Osteoblast (primary cell): ENCODE data around the gene ERCC6L2. TPM values are rescaled to one million over a fixed set of nuclear protein-coding genes. Genes with fewer than 3 reads are reported as not detected.

Source experiments
- DNase-seq: peaks from one replicate; pipeline ENCODE4 v3.0.0; 2011; ENCODE audit warnings: low spot score, mixed read lengths; ENCODE audit not compliant: insufficient read length; ENCODE audit errors: missing footprints
- H2AFZ ChIP-seq: 2 replicates; pipeline ENCODE4 v1.6.0; 2011; ENCODE audit warnings: mild to moderate bottlenecking, low read length
- H3K27ac ChIP-seq: 2 replicates; pipeline ENCODE4 v1.5.1; 2011; ENCODE audit warnings: mild to moderate bottlenecking, low read depth, low read length, moderate library complexity
- H3K27me3 ChIP-seq: 2 replicates; pipeline ENCODE4 v1.6.0; 2012; ENCODE audit warnings: mild to moderate bottlenecking, control low read depth, inconsistent platforms, low read length, moderate library complexity; ENCODE audit not compliant: insufficient read depth
- H3K36me3 ChIP-seq: 2 replicates; pipeline ENCODE4 v1.5.1; 2011; ENCODE audit warnings: mild to moderate bottlenecking, low read length, control low read depth, moderate library complexity; ENCODE audit not compliant: insufficient read depth
- H3K4me1 ChIP-seq: 2 replicates; pipeline ENCODE4 v1.5.1; 2011; ENCODE audit warnings: mild to moderate bottlenecking, low read length, control low read depth, moderate library complexity; ENCODE audit not compliant: insufficient read depth
- H3K4me2 ChIP-seq: 2 replicates; pipeline ENCODE4 v1.6.0; 2011; ENCODE audit warnings: mild to moderate bottlenecking, low read length; ENCODE audit not compliant: insufficient read depth
- H3K4me3 ChIP-seq: fragments of 200-600 bp; sonication (generic); 3 replicates; pipeline ENCODE4 v1.5.1; 2012; ENCODE audit warnings: mild to moderate bottlenecking, low read length, inconsistent platforms; ENCODE audit not compliant: insufficient read depth
- H3K79me2 ChIP-seq: 2 replicates; pipeline ENCODE4 v1.6.0; 2012; ENCODE audit warnings: mild to moderate bottlenecking, low read length, control low read depth, inconsistent platforms; ENCODE audit not compliant: insufficient read depth
- H3K9me3 ChIP-seq: 2 replicates; pipeline ENCODE4 v1.5.1; 2011; ENCODE audit warnings: low read depth, low read length, control low read depth
- H4K20me1 ChIP-seq: 2 replicates; pipeline ENCODE4 v1.6.0; 2012; ENCODE audit warnings: mild to moderate bottlenecking, low read length, control low read depth; ENCODE audit not compliant: insufficient read depth
- total RNA-seq: library from RNA; depleted of rRNA; stranded (reverse); fragments of >200 nt; gene quantifications from 2 replicates; pipeline ENCODE4 v1.2.3, GENCODE V29; 2012
- TF ChIP-seq, protein P1 (sequence below): IDR thresholded peaks from 2 replicates; pipeline ENCODE4 v1.5.1; 2011; ENCODE audit warnings: mild to moderate bottlenecking, low read depth, low read length, moderate library complexity; ENCODE audit errors: extremely low read depth

Gene ERCC6L2
- total RNA-seq, 1 donor, result 77.8 TPM

DNA sequence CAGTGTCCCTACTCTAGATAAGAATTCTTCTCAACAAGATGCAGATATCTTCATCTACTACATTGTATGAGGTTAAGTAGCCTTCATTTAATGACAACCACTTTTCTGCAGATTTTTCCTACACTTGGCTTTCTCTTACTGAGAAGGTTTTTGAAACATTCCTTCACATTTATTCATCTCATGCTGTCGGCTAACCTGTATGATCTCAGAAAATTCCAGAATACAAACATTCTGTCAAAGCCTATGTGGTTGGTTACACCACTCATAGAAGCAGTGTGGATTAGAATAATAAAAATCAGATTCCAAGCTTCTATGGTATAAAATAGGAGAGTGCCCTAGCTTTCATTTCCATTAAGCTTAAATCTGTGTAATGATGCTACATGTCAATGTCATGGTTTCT, 39.4 kb upstream of the ERCC6L2 start:
- H3K4me1 ChIP-seq, result peaks cover 8% of the 10 kb centered on the region
- no peaks in the 10 kb centered on the region for H3K9me3 ChIP-seq
- no peaks in the 10 kb centered on the region for H4K20me1 ChIP-seq
- no peaks in the 10 kb centered on the region for H3K79me2 ChIP-seq
- H3K36me3 ChIP-seq, result no peaks in the 10 kb centered on the region
- TF ChIP-seq, protein P1, sequence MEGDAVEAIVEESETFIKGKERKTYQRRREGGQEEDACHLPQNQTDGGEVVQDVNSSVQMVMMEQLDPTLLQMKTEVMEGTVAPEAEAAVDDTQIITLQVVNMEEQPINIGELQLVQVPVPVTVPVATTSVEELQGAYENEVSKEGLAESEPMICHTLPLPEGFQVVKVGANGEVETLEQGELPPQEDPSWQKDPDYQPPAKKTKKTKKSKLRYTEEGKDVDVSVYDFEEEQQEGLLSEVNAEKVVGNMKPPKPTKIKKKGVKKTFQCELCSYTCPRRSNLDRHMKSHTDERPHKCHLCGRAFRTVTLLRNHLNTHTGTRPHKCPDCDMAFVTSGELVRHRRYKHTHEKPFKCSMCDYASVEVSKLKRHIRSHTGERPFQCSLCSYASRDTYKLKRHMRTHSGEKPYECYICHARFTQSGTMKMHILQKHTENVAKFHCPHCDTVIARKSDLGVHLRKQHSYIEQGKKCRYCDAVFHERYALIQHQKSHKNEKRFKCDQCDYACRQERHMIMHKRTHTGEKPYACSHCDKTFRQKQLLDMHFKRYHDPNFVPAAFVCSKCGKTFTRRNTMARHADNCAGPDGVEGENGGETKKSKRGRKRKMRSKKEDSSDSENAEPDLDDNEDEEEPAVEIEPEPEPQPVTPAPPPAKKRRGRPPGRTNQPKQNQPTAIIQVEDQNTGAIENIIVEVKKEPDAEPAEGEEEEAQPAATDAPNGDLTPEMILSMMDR, result no peak
- no peak for DNase-seq
- no peak overlapping the region for H3K4me3 ChIP-seq
- H3K27ac ChIP-seq, result no peak overlapping the region
- H2AFZ ChIP-seq, result no peak overlapping the region
- no peak overlapping the region for H3K4me2 ChIP-seq
- peaks cover 3% of the 10 kb centered on the region for H3K27me3 ChIP-seq

DNA sequence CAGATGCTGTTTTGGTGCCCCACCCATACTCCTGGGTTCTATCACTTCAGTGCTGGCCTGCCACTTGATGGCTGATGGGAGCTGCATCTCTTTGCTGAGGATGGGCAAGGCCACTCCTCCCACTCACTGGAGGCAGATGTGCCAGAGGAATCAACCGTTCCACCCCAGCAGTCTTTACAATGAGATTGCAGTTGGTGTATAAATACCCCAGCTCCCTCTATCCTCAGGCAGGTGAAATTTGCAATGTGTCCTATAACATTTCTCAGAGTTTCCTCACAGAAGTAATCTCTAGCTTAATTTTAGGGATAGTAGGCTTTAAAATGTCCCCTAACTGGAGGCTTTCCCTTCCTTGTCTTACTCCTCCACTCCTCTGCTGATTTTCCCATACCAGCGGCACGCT, 36.5 kb upstream of the ERCC6L2 start:
- Histone ChIP-seq H4K20me1 (no peaks in the 10 kb centered on the region), H2AFZ (no peak overlapping the region), H3K27me3 (no peaks in the 10 kb centered on the region), H3K79me2 (no peaks in the 10 kb centered on the region), H3K27ac (no peak overlapping the region), H3K4me3 (no peak overlapping the region), H3K4me1 (peaks cover 8% of the 10 kb centered on the region), H3K4me2 (no peak overlapping the region), H3K9me3 (no peaks in the 10 kb centered on the region), H3K36me3 (no peaks in the 10 kb centered on the region)
- TF ChIP-seq, protein P1, result no peak
- no peak for DNase-seq

DNA sequence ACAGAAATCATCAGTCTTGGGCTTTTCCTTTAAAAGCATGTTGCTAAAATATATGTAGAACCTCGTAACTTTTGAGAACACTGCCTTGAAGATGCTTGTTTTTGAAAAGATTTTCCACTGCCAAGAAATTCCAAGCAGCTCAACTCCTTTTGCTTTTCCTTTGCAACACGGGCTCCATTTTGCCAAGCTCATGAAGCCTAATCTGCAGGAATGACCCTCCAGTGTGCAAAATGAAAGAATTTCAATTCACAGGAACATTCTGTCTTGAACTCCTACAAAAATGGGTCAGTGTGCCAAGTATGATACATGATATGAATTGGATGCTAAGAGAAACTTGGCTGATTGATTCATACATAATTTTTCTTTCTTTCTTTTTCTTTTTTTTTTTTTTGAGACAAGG, 35.4 kb upstream of the ERCC6L2 start:
- DNase-seq, result no peak
- Histone ChIP-seq H3K4me1 (no peaks in the 10 kb centered on the region), H3K27me3 (no peaks in the 10 kb centered on the region), H3K4me2 (no peak overlapping the region), H2AFZ (no peak overlapping the region), H4K20me1 (no peaks in the 10 kb centered on the region), H3K79me2 (no peaks in the 10 kb centered on the region), H3K9me3 (no peaks in the 10 kb centered on the region), H3K4me3 (no peak overlapping the region), H3K36me3 (no peaks in the 10 kb centered on the region), H3K27ac (no peak overlapping the region)
- TF ChIP-seq, protein P1, result no peak

DNA sequence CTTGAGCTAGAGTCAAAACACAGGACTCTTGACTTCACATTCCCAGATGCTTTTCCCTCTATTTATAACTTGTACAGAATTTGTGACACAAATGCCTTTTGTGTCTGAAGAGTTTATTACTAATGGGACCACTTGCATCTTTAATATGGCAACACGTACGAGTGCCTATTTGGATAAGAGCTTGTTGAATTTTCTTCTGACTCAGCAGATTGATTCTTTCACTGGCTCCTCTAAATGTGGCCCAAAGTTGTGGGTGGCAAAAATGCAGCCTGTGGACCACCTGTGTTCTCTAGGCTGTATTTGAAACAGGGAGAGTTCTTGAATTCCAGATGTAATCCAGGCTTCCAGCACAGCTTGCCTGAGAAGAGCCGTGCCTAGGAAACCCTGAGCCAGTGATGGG, 34.1 kb upstream of the ERCC6L2 start:
- Histone ChIP-seq H3K27me3 (no peaks in the 10 kb centered on the region), H3K4me2 (no peak overlapping the region), H3K79me2 (no peaks in the 10 kb centered on the region), H3K4me1 (no peaks in the 10 kb centered on the region), H3K4me3 (no peak overlapping the region), H3K27ac (no peak overlapping the region), H3K36me3 (no peaks in the 10 kb centered on the region), H2AFZ (no peak overlapping the region), H4K20me1 (no peaks in the 10 kb centered on the region), H3K9me3 (no peaks in the 10 kb centered on the region)
- TF ChIP-seq, protein P1, result no peak
- DNase-seq, result peak; percentile 50
